HepG2 (cell line): ENCODE results near the gene RYR2. TPM values are rescaled to one million over a fixed set of nuclear protein-coding genes. Genes with fewer than 3 reads are reported as not detected.

Source experiments
- AHR ChIP-seq: IDR thresholded peaks from 2 replicates; pipeline ENCODE4 v1.6.1; 2018; ENCODE audit warnings: missing genetic modification reagents, missing compliant biosample characterization
- ATF7-NPFF ChIP-seq: sonication (generic); formaldehyde crosslinking; IDR thresholded peaks from 2 replicates; pipeline ENCODE4 v1.8.1; 2023; ENCODE audit warnings: mild to moderate bottlenecking, low read depth, missing genetic modification reagents, moderate library complexity
- GFI1 ChIP-seq: sonication (generic); formaldehyde crosslinking; IDR thresholded peaks from 2 replicates; pipeline ENCODE4 v1.5.0; 2020; ENCODE audit warnings: missing genetic modification reagents, mild to moderate bottlenecking, borderline replicate concordance
- HINFP ChIP-seq: sonication (generic); formaldehyde crosslinking; IDR thresholded peaks from 2 replicates; pipeline ENCODE4 v1.4.0; 2020; ENCODE audit warnings: low read depth, mild to moderate bottlenecking, missing genetic modification reagents
- NFIB ChIP-seq: sonication (generic); formaldehyde crosslinking; IDR thresholded peaks from 2 replicates; pipeline ENCODE4 v1.9.0; 2021; ENCODE audit warnings: missing genetic modification reagents, mild to moderate bottlenecking, borderline replicate concordance
- NR2F6 ChIP-seq, 2 experiments: IDR thresholded peaks; 2 replicates each; pipeline ENCODE4 v1.6.1; 2016; ENCODE audit warnings: antibody characterized with exemption in 1 of 2, mild to moderate bottlenecking in 1 of 2
- PRPF4 ChIP-seq: fragments of 200-400 bp; formaldehyde crosslinking; IDR thresholded peaks from 2 replicates; pipeline ENCODE4 v1.6.1; 2016; ENCODE audit warnings: low read length, low read depth; ENCODE audit not compliant: poor library complexity, severe bottlenecking
- PTBP1 ChIP-seq: fragments of 200-400 bp; formaldehyde crosslinking; IDR thresholded peaks from 2 replicates; pipeline ENCODE4 v1.6.1; 2018; ENCODE audit warnings: low read length, low read depth; ENCODE audit not compliant: poor library complexity, severe bottlenecking
- SP1 ChIP-seq, 2 experiments: fragments of 450-650 bp in 1 of 2; sonication (generic) in 1 of 2; formaldehyde crosslinking in 1 of 2; IDR thresholded peaks; 2 replicates each; pipeline versions ENCODE4 v1.4.0 to v1.6.1; 2016 to 2020; ENCODE audit warnings: missing genetic modification reagents in 1 of 2
- TSC22D2 ChIP-seq: sonication (generic); formaldehyde crosslinking; IDR thresholded peaks from 2 replicates; pipeline ENCODE4 v1.5.1; 2020; ENCODE audit warnings: missing genetic modification reagents, mild to moderate bottlenecking, borderline replicate concordance
- U2AF1 ChIP-seq: fragments of 200-400 bp; formaldehyde crosslinking; optimal IDR thresholded peaks from 2 replicates; pipeline ENCODE3; 2017; ENCODE audit warnings: mild to moderate bottlenecking, low read depth, low read length
- ZBTB25 ChIP-seq: IDR thresholded peaks from 2 replicates; pipeline ENCODE4 v1.6.1; 2018; ENCODE audit warnings: missing genetic modification reagents
- ZKSCAN8 ChIP-seq: IDR thresholded peaks from 2 replicates; pipeline ENCODE4 v1.6.1; 2016; ENCODE audit warnings: borderline replicate concordance, missing genetic modification reagents, missing compliant biosample characterization
- ZNF10 ChIP-seq: sonication (generic); formaldehyde crosslinking; IDR thresholded peaks from 2 replicates; pipeline ENCODE4 v1.4.0; 2020; ENCODE audit warnings: mild to moderate bottlenecking, low read depth, missing genetic modification reagents, borderline replicate concordance
- ZNF12 ChIP-seq: sonication (generic); formaldehyde crosslinking; IDR thresholded peaks from 2 replicates; pipeline ENCODE4 v1.5.0; 2020; ENCODE audit warnings: missing genetic modification reagents
- ZNF296 ChIP-seq: sonication (generic); formaldehyde crosslinking; conservative IDR thresholded peaks from 2 replicates; pipeline ENCODE4 v1.5.0; 2020; ENCODE audit warnings: mild to moderate bottlenecking, missing genetic modification reagents
- ZNF441 ChIP-seq: sonication (generic); formaldehyde crosslinking; IDR thresholded peaks from 2 replicates; pipeline ENCODE4 v1.7.0; 2021; ENCODE audit warnings: missing genetic modification reagents, borderline replicate concordance
- ZNF468 ChIP-seq: sonication (generic); formaldehyde crosslinking; IDR thresholded peaks from 2 replicates; pipeline ENCODE4 v1.8.0; 2022; ENCODE audit warnings: mild to moderate bottlenecking, moderate library complexity, missing genetic modification reagents
- ZNF770 ChIP-seq: sonication (generic); formaldehyde crosslinking; IDR thresholded peaks from 2 replicates; pipeline ENCODE4 v1.5.0; 2020; ENCODE audit warnings: mild to moderate bottlenecking, missing genetic modification reagents
- ZNF784 ChIP-seq: sonication (generic); formaldehyde crosslinking; IDR thresholded peaks from 2 replicates; pipeline ENCODE4 v1.5.1; 2020; ENCODE audit warnings: missing genetic modification reagents, mild to moderate bottlenecking, borderline replicate concordance
- ZNF879 ChIP-seq: sonication (generic); formaldehyde crosslinking; IDR thresholded peaks from 2 replicates; pipeline ENCODE4 v1.8.1; 2023; ENCODE audit warnings: missing genetic modification reagents
- polyA plus RNA-seq, 8 experiments: library from polyadenylated mRNA; depleted of rRNA in 3 of 8; stranded (reverse) in 7 of 8; unstranded in 1 of 8; fragments of >200 nt; fragmentation: Illumina TruSeq in 4 of 8; extraction: Trizol in 4 of 8; gene quantifications; 2 replicates each; pipeline versions ENCODE4 v1.2.1 to v1.2.3, GENCODE V29; 2011 to 2016; ENCODE audit warnings: low read depth in 4 of 8, missing spikeins in 1 of 8, mixed read lengths in 1 of 8; ENCODE audit not compliant: insufficient read depth in 1 of 8
- total RNA-seq, 5 experiments: library from RNA; depleted of rRNA; stranded (reverse); fragments of >200 nt; fragmentation: Illumina TruSeq; extraction: Trizol; gene quantifications; 2 replicates each; pipeline ENCODE4 v1.2.3, GENCODE V29; 2016; ENCODE audit warnings: low read depth in 1 of 5

RYR2 gene
- total and polyA plus RNA-seq, 2 of the 13 experiments (the other 11 are each of a cell fraction or from before 2014, with no cell fraction given): not detected

GRCh38 chr1:237864338-237865244 lies 822.6 kb downstream of the RYR2 start (continued):
- TF ChIP-seq ZBTB25 (CRISPR knock-in tag) (no peak), ZNF770 (CRISPR knock-in tag) (peak; percentile 59; the same call in 1 of the 2 replicates), ATF7-NPFF (CRISPR knock-in tag) (peak; percentile 82), U2AF1 (no peak), NR2F6 (IDR thresholded peaks at IDR 0.05) (peak; percentile 96), NR2F6 (CRISPR knock-in tag; IDR thresholded peaks at IDR 0.05) (peak; percentile 100), ZNF468 (CRISPR knock-in tag) (no peak), PRPF4 (no peak), AHR (CRISPR knock-in tag) (0 out of 2 replicates have a peak, but pooled peaks have one; percentile 70), ZKSCAN8 (CRISPR knock-in tag) (0 out of 2 replicates have a peak, but pooled peaks have one; percentile 44), PTBP1 (no peak), GFI1 (CRISPR knock-in tag) (0 out of 2 replicates have a peak, but pooled peaks have one; percentile 35), TSC22D2 (CRISPR knock-in tag) (no peak), ZNF296 (CRISPR knock-in tag) (0 out of 2 replicates have a peak, but pooled peaks have one; percentile 39), HINFP (no peak), ZNF784 (CRISPR knock-in tag) (0 out of 2 replicates have a peak, but pooled peaks have one; percentile 37), ZNF12 (0 out of 2 replicates have a peak, but pooled peaks have one; percentile 30), ZNF441 (CRISPR knock-in tag) (peak; percentile 96), ZNF10 (CRISPR knock-in tag) (no peak), NFIB (CRISPR knock-in tag) (no peak), ZNF879 (CRISPR knock-in tag) (no peak), SP1 (IDR thresholded peaks at IDR 0.05) (no peak), SP1 (CRISPR knock-in tag; IDR thresholded peaks at IDR 0.05) (no peak)
